ENCODE data around the gene KCNK3. TPM values are rescaled to one million over a fixed set of nuclear protein-coding genes. Genes with fewer than 3 reads are reported as not detected.

Gene KCNK3
- total and polyA plus RNA-seq, 2 of the 13 experiments (the other 11 are each of a cell fraction or from before 2014, with no cell fraction given), result not detected

- 96% methylated on average over 5 of the region's 5 CpGs for WGBS (ENCODE audit: low lambda C conversion rate)
- in situ Hi-C loops (cut with HindIII; ENCODE audit: extremely low pct_ligation_motif_present, low pct_unique_long_range_greater_than_20kb), result no loop called here
- no peak for FAIRE-seq
- CTCF ChIA-PET (ENCODE audit: low intra/inter-chr PET ratio, low total read pairs), result no interaction called here
- POLR2A ChIA-PET, result interaction anchor here (1.2 kb wide), 3 partner anchors 9 to 18 kb away, joined by 3 read pairs; partner anchors contain the start of gene CENPA
- Histone ChIP-seq H3K9me3 (ENCODE audit: low read length) (no peaks in the 10 kb centered on the region), H3K4me1 (ENCODE audit: insufficient read depth, low read length) (peaks cover 52% of the 10 kb centered on the region), H3K4me2 (ENCODE audit: low read depth, low read length) (no peak overlapping the region), H2AFZ (ENCODE audit: low read length) (no peak overlapping the region), H3K9ac (ENCODE audit: insufficient read depth, low read depth, low read length) (no peak overlapping the region), H3K4me3 (replicated peaks in 1 of 3; ENCODE audit: insufficient read depth in 1 of 3, low read depth in 2 of 3, low read length in 3 of 3) (no peak overlapping the region), H3K27ac (ENCODE audit: extremely low read length, insufficient read depth, low read length) (no peak overlapping the region), H3K27me3 (ENCODE audit: control insufficient read depth in 1 of 2, insufficient read depth in 2 of 2, low read length in 2 of 2) (no peaks in the 10 kb centered on the region; a peak in 1 of 5 replicates), H3K79me2 (ENCODE audit: insufficient read depth, low read length) (peaks cover 28% of the 10 kb centered on the region), H3K36me3 (replicated peaks in 1 of 2; ENCODE audit: control insufficient read depth in 1 of 2, insufficient read depth in 2 of 2, low read length in 2 of 2) (peaks cover 0 to 1% of the 10 kb centered on the region in 2 experiments; a peak in 1 of 5 replicates), H4K20me1 (ENCODE audit: insufficient read depth, low read length) (peaks cover 3% of the 10 kb centered on the region; the same call in 1 of the 2 replicates)
- no peak for ATAC-seq
- no TSS peak for BruUV-seq (replicated peaks)
- no peak for DNase-seq (ENCODE audit: low spot score)
- no peak for TF ChIP-seq TEAD2 (CRISPR knock-in tag; IDR thresholded peaks at IDR 0.05)
- TF ChIP-seq ZNF629 (CRISPR knock-in tag; conservative IDR thresholded peaks at IDR 0.05), result peak; percentile 86
- 0 out of 2 replicates have a peak, but pooled peaks have one; percentile 29 for TF ChIP-seq ZMYM3 (CRISPR knock-in tag; IDR thresholded peaks at IDR 0.05)
- intact Hi-C loops (cut with micrococcal nuclease; ENCODE audit: unreplicated experiment), result no loop called here
These were observed 75.5 kb downstream of the KCNK3 start for GRCh38 chr2:26767894-26768487.

GRCh38 chr2:26768759-26769088 lies 76.2 kb downstream of the KCNK3 start:
- H3K79me2 ChIP-seq (ENCODE audit: insufficient read depth, low read length), result peaks cover 28% of the 10 kb centered on the region
- no TSS peak for BruUV-seq (replicated peaks)
- H3K9me3 ChIP-seq (ENCODE audit: low read length), result no peaks in the 10 kb centered on the region

More at GRCh38 chr2:26768759-26769088, 76.2 kb downstream of the KCNK3 start:
- Histone ChIP-seq H3K9ac (ENCODE audit: insufficient read depth, low read depth, low read length) (no peak overlapping the region), H3K27ac (ENCODE audit: extremely low read length, insufficient read depth, low read length) (no peak overlapping the region), H3K4me2 (ENCODE audit: low read depth, low read length) (no peak overlapping the region), H3K4me1 (ENCODE audit: insufficient read depth, low read length) (peaks cover 45% of the 10 kb centered on the region), H3K4me3 (replicated peaks in 1 of 3; ENCODE audit: insufficient read depth in 1 of 3, low read depth in 2 of 3, low read length in 3 of 3) (no peak overlapping the region), H2AFZ (ENCODE audit: low read length) (no peak overlapping the region), H4K20me1 (ENCODE audit: insufficient read depth, low read length) (peaks cover 3% of the 10 kb centered on the region; the same call in 1 of the 2 replicates), H3K36me3 (replicated peaks in 1 of 2; ENCODE audit: control insufficient read depth in 1 of 2, insufficient read depth in 2 of 2, low read length in 2 of 2) (peaks cover under 1 to 1% of the 10 kb centered on the region in 2 experiments; a peak in 2 of 5 replicates), H3K27me3 (ENCODE audit: control insufficient read depth in 1 of 2, insufficient read depth in 2 of 2, low read length in 2 of 2) (no peaks in the 10 kb centered on the region; a peak in 1 of 5 replicates)
- ATAC-seq (no peak), DNase-seq (ENCODE audit: low spot score) (no peak), FAIRE-seq (no peak)
- intact Hi-C loops (cut with micrococcal nuclease; ENCODE audit: unreplicated experiment) (no loop called here), in situ Hi-C loops (cut with HindIII; ENCODE audit: extremely low pct_ligation_motif_present, low pct_unique_long_range_greater_than_20kb) (no loop called here)
- ChIA-PET POLR2A (no interaction called here), CTCF (ENCODE audit: low intra/inter-chr PET ratio, low total read pairs) (no interaction called here)
- 99% methylated on average over 3 of the region's 3 CpGs for WGBS (ENCODE audit: low lambda C conversion rate)
- TF ChIP-seq PTBP1 (IDR thresholded peaks at IDR 0.05; ENCODE audit: low read depth, low read length, poor library complexity, severe bottlenecking) (no peak), RBM22 (optimal IDR thresholded peaks at IDR 0.05; ENCODE audit: low read length) (no peak), ZNF674 (CRISPR knock-in tag; IDR thresholded peaks at IDR 0.05; ENCODE audit: low read depth) (no peak), ZBTB26 (CRISPR knock-in tag; IDR thresholded peaks at IDR 0.05; ENCODE audit: borderline replicate concordance) (no peak)

All from HepG2 (cell line).